GM18867 (cell line): Measurements from ENCODE around the gene POU2F1.

Experiments used
- ATAC-seq: cut with Tn5 transposase; IDR thresholded peaks from one replicate; pipeline ENCODE4 v1.9.1; 2021; ENCODE audit warnings: mild to moderate bottlenecking, moderate library complexity; ENCODE audit not compliant: unreplicated experiment

Gene POU2F1

GRCh38 chr1:167220537-167221125 lies at the start of gene POU2F1:
POU2F1 (plus strand) TSS chr1:167220886; CDS start chr1:167220898, 12 bp downstream.
- ATAC-seq, result peak; percentile 59

GRCh38 chr1:167171286-167171929 lies 49.3 kb upstream of the POU2F1 start:
- ATAC-seq, result no peak

GRCh38 chr1:167173516-167174184 lies 47.0 kb upstream of the POU2F1 start:
- ATAC-seq, result no peak

- no peak for ATAC-seq
Measured at GRCh38 chr1:167175901-167176300, 44.8 kb upstream of the POU2F1 start.

- ATAC-seq, result no peak
Measured at GRCh38 chr1:167178831-167179230, 41.9 kb upstream of the POU2F1 start.

GRCh38 chr1:167182571-167183320 lies 37.9 kb upstream of the POU2F1 start:
- no peak for ATAC-seq

GRCh38 chr1:167184081-167184480 lies 36.6 kb upstream of the POU2F1 start:
- no peak for ATAC-seq

GRCh38 chr1:167185062-167185461 lies 35.6 kb upstream of the POU2F1 start:
- no peak for ATAC-seq

GRCh38 chr1:167185974-167186657 lies 34.6 kb upstream of the POU2F1 start:
- no peak for ATAC-seq

GRCh38 chr1:167186771-167187170 lies 33.9 kb upstream of the POU2F1 start:
- ATAC-seq, result no peak

GRCh38 chr1:167190747-167191237 lies 29.9 kb upstream of the POU2F1 start:
- no peak for ATAC-seq

- ATAC-seq, result no peak
Measured at GRCh38 chr1:167191958-167192357, 28.7 kb upstream of the POU2F1 start.

- ATAC-seq, result no peak
Measured at GRCh38 chr1:167194182-167194581, 26.5 kb upstream of the POU2F1 start.

- no peak for ATAC-seq
Measured at GRCh38 chr1:167196166-167196565, 24.5 kb upstream of the POU2F1 start.

- no peak for ATAC-seq
Measured at GRCh38 chr1:167197236-167197635, 23.4 kb upstream of the POU2F1 start.

GRCh38 chr1:167197692-167198091 lies 23.0 kb upstream of the POU2F1 start:
- no peak for ATAC-seq

GRCh38 chr1:167198518-167199133 lies 22.1 kb upstream of the POU2F1 start:
- no peak for ATAC-seq

- no peak for ATAC-seq
Measured at GRCh38 chr1:167199656-167200055, 21.0 kb upstream of the POU2F1 start.

- ATAC-seq, result no peak
Measured at GRCh38 chr1:167200272-167200671, 20.4 kb upstream of the POU2F1 start.

GRCh38 chr1:167200749-167201148 lies 19.9 kb upstream of the POU2F1 start:
- ATAC-seq, result no peak
